Fibroblast of the aortic adventitia (primary cell): ENCODE data around the gene CLDN11. TPM values are rescaled to one million over a fixed set of nuclear protein-coding genes. Genes with fewer than 3 reads are reported as not detected.

Source experiments
- DNase-seq: peaks from one replicate; pipeline ENCODE4 v3.0.0-alpha.2; 2010; ENCODE audit warnings: low read depth
- H3K4me3 ChIP-seq: 2 replicates; pipeline ENCODE4 v1.5.1; 2011; ENCODE audit warnings: low read depth, mild to moderate bottlenecking, control low read depth, low read length, moderate library complexity
- total RNA-seq: library from RNA; depleted of rRNA; stranded (reverse); fragments of >200 nt; gene quantifications from 2 replicates; pipeline ENCODE4 v1.2.3, GENCODE V29; 2012; ENCODE audit warnings: low replicate concordance
- TF ChIP-seq, protein P1 (sequence below): IDR thresholded peaks from 2 replicates; pipeline ENCODE4 v1.5.1; 2011; ENCODE audit warnings: mild to moderate bottlenecking, low read length, control low read depth, inconsistent platforms; ENCODE audit not compliant: insufficient read depth

The CLDN11 gene
- total RNA-seq, 1 donor, result 661 TPM

DNA sequence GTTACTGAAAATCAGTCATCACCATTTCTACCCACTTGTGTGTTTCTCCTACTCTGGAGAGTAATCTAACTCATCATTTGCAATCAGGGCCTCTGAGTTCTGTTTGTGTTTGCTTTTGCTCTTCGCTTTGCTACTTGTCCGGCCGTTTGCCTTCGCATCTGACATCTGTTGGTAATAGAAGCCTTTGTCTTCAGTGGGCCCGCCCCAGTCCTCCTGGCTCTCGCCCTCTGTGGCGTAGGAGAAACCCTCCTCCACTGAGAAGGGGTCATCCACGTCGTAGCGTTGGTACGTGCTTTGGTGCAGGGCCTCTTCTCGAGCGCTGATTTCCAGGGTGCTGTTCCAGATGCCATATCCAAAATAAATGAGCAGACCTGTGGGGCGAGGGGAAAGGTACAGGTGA lies 48.3 kb downstream of the CLDN11 start:
- DNase-seq, result no peak
- TF ChIP-seq, protein P1, sequence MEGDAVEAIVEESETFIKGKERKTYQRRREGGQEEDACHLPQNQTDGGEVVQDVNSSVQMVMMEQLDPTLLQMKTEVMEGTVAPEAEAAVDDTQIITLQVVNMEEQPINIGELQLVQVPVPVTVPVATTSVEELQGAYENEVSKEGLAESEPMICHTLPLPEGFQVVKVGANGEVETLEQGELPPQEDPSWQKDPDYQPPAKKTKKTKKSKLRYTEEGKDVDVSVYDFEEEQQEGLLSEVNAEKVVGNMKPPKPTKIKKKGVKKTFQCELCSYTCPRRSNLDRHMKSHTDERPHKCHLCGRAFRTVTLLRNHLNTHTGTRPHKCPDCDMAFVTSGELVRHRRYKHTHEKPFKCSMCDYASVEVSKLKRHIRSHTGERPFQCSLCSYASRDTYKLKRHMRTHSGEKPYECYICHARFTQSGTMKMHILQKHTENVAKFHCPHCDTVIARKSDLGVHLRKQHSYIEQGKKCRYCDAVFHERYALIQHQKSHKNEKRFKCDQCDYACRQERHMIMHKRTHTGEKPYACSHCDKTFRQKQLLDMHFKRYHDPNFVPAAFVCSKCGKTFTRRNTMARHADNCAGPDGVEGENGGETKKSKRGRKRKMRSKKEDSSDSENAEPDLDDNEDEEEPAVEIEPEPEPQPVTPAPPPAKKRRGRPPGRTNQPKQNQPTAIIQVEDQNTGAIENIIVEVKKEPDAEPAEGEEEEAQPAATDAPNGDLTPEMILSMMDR, result no peak

DNA sequence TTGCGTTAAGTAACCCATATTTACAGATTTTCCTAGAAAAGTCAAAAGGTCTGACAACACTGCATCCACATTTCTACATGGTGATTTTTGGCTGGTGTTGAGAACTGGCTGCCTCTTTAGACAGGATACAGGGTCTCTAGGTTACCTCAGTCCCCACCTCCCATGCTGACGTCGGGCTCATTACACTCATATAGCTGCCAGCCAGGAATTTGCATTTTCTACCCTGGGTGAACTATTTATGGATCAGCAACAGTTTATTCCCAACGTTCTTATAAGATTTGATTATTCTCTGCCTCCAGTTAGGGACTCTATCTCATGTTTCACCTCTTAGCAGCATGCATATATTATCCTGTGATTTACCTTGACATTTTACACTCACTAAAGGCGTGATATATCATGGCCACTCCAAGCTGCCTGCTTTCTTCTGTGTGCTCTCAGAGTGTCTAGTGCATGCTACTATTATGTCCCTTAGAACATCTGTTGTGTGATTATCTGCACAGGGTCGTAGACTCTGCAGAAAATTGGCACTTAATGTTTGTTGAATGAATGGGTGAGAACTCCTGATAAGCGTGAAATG lies 49.0 kb downstream of the CLDN11 start:
- TF ChIP-seq, protein P1, result no peak
- no peak overlapping the region for H3K4me3 ChIP-seq
- DNase-seq, result no peak

More for the DNA sequence above, 48.3 kb downstream of the CLDN11 start:
- H3K4me3 ChIP-seq, result no peak overlapping the region

DNA sequence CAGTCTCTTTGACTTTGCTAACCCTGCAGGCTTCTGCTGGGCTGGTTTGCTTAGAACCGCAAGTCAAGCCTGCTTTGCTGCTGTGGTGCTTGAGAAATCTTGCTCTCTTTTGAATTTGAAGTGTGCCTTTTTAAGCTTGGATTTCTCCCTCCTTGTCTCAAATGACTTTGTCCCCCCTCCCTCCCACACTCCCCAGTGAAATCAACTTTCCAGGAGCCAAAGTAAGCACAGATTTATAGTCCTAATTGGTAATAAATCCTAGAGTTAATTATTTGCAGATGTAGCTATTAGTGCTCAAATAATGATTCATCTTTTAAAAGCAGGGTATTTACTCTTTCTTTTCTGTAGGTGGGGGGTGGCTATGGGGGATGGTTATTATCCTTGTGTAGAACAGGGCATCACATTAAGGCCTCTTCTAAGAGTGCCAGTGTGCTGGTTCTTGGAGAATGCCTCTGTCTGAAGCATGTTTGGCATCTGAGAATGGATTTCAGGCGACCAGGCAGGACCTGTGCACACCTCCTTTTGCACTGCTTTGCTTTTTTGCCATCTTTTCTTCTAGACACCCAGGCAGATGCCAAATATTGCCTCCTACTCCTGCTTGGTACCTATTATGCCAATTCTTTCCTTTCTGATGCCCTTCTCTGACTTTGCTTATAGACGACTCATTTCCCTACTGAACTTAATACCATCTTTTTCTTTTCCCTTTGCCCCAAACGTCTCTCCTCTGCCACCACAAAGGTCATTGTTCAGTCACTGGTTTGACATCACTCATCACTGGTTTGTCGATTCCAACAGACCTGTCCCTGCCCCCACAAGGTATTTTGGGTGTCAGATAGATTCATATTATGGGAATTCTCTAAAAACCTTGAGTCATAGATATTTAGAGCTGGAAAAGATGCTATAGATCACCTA lies 50.7 kb downstream of the CLDN11 start:
- TF ChIP-seq, protein P1, result no peak
- DNase-seq, result peak; percentile 73
- no peak overlapping the region for H3K4me3 ChIP-seq

DNA sequence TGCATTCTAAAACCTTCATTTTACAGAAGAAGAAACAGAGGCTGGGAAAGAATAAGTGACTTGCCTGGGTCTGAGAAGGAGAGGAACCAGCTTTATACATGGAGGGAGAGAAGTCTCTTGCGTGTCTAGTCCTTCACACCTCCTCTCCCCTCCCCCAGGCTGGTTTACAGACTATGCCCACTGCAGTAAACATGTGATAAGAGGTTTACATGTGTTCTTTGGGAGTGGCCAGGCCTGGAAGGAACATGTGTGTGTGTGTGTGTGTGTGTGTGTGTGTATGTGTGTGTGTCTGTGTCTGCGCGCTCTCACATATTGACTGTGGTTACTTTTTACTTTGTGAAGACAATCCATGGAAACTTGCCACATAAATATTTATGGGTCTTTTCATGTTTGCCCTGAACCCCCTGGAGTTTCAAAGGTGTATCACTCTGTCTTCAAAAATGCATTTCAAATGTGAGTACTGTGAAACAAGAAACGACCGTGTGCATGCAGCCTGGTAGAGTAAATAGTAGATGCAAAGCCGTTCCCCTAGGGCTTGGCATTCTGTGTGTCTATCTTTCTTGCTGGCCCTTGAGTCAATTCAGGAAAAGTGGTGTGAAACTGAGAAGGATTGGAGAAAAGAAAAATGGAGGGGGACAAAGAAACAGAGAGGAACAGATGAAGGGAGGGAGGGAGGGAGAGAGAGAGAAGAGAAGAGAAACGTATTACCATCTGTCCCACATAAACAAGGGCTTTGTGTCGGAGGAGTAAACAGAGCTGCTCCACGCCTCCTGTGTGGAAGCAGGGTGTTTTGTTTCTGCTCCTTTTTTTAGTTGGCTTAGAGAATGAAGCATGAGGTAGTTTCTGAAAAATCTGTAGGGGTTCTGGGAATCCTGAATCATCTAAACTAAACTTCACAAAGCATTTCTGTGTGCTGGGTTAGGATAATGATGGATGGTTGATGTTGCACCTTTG lies 51.7 kb downstream of the CLDN11 start:
- peak; percentile 71 for DNase-seq
- TF ChIP-seq, protein P1, result no peak
- H3K4me3 ChIP-seq, result no peak overlapping the region

DNA sequence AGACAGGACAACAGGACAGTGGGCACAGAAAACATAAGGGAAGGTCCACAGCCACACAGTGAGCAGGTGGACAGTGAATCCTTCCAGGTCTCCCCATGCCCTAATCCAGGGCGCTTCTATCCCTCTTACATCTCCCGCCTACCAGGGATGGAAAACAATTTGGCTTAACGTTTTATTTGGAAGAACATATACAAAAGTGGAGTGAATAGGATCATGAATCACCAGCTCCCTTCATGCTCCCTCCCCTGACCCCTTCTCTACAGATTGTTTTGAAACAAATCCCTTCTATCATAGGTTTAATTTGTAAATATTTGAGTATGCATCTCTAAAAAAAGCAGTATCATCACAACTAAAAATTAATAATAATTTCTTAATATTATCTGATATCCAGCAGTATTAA lies 52.5 kb downstream of the CLDN11 start:
- DNase-seq, result peak; percentile 26
- TF ChIP-seq, protein P1, result no peak
- no peak overlapping the region for H3K4me3 ChIP-seq

DNA sequence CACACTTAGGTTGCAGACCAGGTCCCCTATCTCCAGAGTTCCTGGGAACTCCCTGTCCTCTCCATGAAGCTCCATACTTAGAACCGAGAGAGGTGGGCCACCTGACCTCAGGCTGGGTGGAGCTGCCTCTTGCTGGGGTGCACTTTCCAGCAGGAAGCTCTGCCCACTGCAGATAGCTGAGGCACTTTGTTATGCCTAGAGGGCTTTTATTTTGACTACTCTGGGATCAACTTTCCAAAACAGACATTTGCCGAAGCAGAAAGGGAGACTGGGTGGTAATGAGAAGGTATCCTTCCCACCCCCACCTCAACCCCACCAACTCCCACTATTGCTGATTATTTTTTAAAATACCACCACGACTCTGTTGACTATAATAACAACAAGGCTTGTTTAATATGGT lies 54.7 kb downstream of the CLDN11 start:
- TF ChIP-seq, protein P1, result no peak
- no peak for DNase-seq
- H3K4me3 ChIP-seq, result no peak overlapping the region
